Body of pancreas (tissue), 4 donors: ENCODE data around the gene UBE2Q1.

Experiments used
- POLR2A ChIP-seq, 3 donors: fragments of 450-650 bp; IDR thresholded peaks; one replicate each; pipeline ENCODE4 v1.6.1; 2016; ENCODE audit warnings: antibody characterized with exemption in 3 of 3, mild to moderate bottlenecking in 2 of 3
- TF ChIP-seq, protein P1 (sequence below), 7 experiments: fragments of 450-650 bp in 4 of 7; fragments of 200-600 bp in 3 of 7; sonication (generic) in 3 of 7; IDR thresholded peaks; one replicate each; pipeline ENCODE4 v1.5.1; 2016 to 2019; ENCODE audit warnings: antibody characterized with exemption in 7 of 7

DNA sequence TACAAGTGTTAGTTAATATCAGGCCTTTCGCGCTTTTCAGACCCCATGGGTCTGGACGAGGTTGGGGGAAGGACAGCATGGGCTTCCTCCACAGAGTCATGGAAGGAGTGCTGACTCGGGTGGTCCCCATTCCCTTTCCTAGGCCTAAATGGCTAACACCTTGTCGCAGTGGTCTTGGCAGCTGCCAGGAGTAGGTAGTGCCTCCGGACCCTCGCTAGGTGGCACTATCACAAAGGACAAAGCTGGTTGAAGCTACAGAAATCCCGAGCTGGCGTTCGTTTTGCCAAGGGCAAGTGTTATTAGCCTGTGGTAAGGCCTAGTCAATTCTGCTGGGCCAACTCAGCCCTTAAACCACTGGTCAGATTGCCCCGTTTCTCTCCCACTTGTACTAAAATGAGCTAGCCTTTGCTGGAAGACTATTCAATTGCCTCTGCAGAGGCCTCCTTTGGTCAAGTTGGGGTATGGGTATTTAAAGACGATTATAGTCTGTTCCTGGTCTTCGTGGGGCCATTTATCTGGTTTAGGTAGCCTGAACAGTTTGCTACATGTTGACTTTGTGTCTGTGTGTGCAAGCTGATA lies 1.1 kb upstream of the UBE2Q1 start:
- TF ChIP-seq, protein P1, sequence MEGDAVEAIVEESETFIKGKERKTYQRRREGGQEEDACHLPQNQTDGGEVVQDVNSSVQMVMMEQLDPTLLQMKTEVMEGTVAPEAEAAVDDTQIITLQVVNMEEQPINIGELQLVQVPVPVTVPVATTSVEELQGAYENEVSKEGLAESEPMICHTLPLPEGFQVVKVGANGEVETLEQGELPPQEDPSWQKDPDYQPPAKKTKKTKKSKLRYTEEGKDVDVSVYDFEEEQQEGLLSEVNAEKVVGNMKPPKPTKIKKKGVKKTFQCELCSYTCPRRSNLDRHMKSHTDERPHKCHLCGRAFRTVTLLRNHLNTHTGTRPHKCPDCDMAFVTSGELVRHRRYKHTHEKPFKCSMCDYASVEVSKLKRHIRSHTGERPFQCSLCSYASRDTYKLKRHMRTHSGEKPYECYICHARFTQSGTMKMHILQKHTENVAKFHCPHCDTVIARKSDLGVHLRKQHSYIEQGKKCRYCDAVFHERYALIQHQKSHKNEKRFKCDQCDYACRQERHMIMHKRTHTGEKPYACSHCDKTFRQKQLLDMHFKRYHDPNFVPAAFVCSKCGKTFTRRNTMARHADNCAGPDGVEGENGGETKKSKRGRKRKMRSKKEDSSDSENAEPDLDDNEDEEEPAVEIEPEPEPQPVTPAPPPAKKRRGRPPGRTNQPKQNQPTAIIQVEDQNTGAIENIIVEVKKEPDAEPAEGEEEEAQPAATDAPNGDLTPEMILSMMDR (IDR thresholded peaks at IDR 0.05): peak; percentile 79 to 99 (median 97)
- no peak for TF ChIP-seq POLR2A (IDR thresholded peaks at IDR 0.05)
